NCI-H1436 (cell line): ENCODE measurements around the gene PNKD.

Source experiments
- DNase-seq: peaks from one replicate; lab custom pipeline; 2025; lab: John Stamatoyannopoulos, UW

PNKD gene

GRCh38 chr2:218269900-218270720 is at the start of gene PNKD, which contains the start of gene AAMP:
TSS of gene PNKD (plus strand) at chr2:218270519. CDS start at chr2:218270536, 17 bp downstream.
TSS of gene AAMP (minus strand) at chr2:218270137. CDS start at chr2:218270086, 51 bp downstream.
- peak; percentile 99 for DNase-seq

GRCh38 chr2:218221000-218221399 is 49.3 kb upstream of the PNKD start:
- no peak for DNase-seq

GRCh38 chr2:218223046-218223445 is 47.3 kb upstream of the PNKD start:
- DNase-seq: no peak

GRCh38 chr2:218224186-218224585 is 46.1 kb upstream of the PNKD start:
- no peak for DNase-seq

GRCh38 chr2:218226903-218227302 is 43.4 kb upstream of the PNKD start:
- DNase-seq: no peak

- no peak for DNase-seq
Measured at GRCh38 chr2:218228366-218229090, 41.8 kb upstream of the PNKD start.

GRCh38 chr2:218229239-218229638 is 41.1 kb upstream of the PNKD start:
- DNase-seq: no peak

- no peak for DNase-seq
Measured at GRCh38 chr2:218229851-218230250, 40.5 kb upstream of the PNKD start.

- no peak for DNase-seq
Measured at GRCh38 chr2:218230882-218231281, 39.4 kb upstream of the PNKD start.

- DNase-seq: no peak
Measured at GRCh38 chr2:218233543-218233942, 36.8 kb upstream of the PNKD start.

- no peak for DNase-seq
Measured at GRCh38 chr2:218234521-218234920, 35.8 kb upstream of the PNKD start.

- no peak for DNase-seq
Measured at GRCh38 chr2:218235017-218235416, 35.3 kb upstream of the PNKD start.

- no peak for DNase-seq
Measured at GRCh38 chr2:218236829-218237228, 33.5 kb upstream of the PNKD start.

GRCh38 chr2:218238887-218239286 is 31.4 kb upstream of the PNKD start:
- DNase-seq: no peak

- no peak for DNase-seq
Measured at GRCh38 chr2:218244204-218244603, 26.1 kb upstream of the PNKD start.

- DNase-seq: no peak
Measured at GRCh38 chr2:218244665-218245064, 25.7 kb upstream of the PNKD start.

GRCh38 chr2:218245214-218245613 is 25.1 kb upstream of the PNKD start:
- DNase-seq: no peak

GRCh38 chr2:218249691-218250090 is 20.6 kb upstream of the PNKD start:
- no peak for DNase-seq

- no peak for DNase-seq
Measured at GRCh38 chr2:218252509-218253231, 17.6 kb upstream of the PNKD start.

- DNase-seq: no peak
Measured at GRCh38 chr2:218253232-218253625, 17.1 kb upstream of the PNKD start.

- DNase-seq: no peak
Measured at GRCh38 chr2:218255446-218255845, 14.9 kb upstream of the PNKD start.

GRCh38 chr2:218256612-218257350 is 13.5 kb upstream of the PNKD start:
- DNase-seq: no peak
